AG04449 (cell line): ENCODE measurements around the gene SLC7A6.

Experiments used
- CTCF ChIA-PET: fragments of 350-600 bp; formaldehyde crosslinking; extraction: SDS; loops from one replicate; lab custom pipeline; 2021; ENCODE audit warnings: antibody characterized with exemption; lab: Yijun Ruan, JAX
- POLR2A ChIA-PET: fragments of 400-600, 350-600 bp; formaldehyde crosslinking; extraction: SDS; loops from one replicate; lab custom pipeline; 2020; ENCODE audit warnings: antibody characterized with exemption, inconsistent platforms; lab: Yijun Ruan, JAX
- DNase-seq: peaks from one replicate; pipeline ENCODE4 v3.0.0-alpha.2; 2010; ENCODE audit warnings: low read depth, low spot score
- H3K4me3 ChIP-seq: 2 replicates; pipeline ENCODE4 v1.5.1; 2011; ENCODE audit warnings: low read depth, mild to moderate bottlenecking, control low read depth, low read length
- CTCF ChIP-seq: IDR thresholded peaks from one replicate; pipeline ENCODE4 v1.5.1; 2011; ENCODE audit warnings: mild to moderate bottlenecking, moderate library complexity, low read length, control low read depth, inconsistent platforms; ENCODE audit not compliant: insufficient read depth; ENCODE audit errors: missing control alignments

SLC7A6 gene

GRCh38 chr16:68298907-68299561, 34.7 kb downstream of the SLC7A6 start:
- no peak overlapping the region for H3K4me3 ChIP-seq
- DNase-seq = peak; percentile 46
- TF ChIP-seq CTCF = no peak
- POLR2A ChIA-PET = interaction anchor here (0.8 to 3.4 kb wide), 5 partner anchors 11 to 54 kb away, joined by 3 to 20 read pairs (median 4); partner anchors contain the start of genes PLA2G15, PRMT7, SLC7A6 and SLC7A6OS
- CTCF ChIA-PET = interaction anchor here (1.2 to 4.0 kb wide), 3 partner anchors 10 to 36 kb away, joined by 3 to 46 read pairs (median 11); partner anchors contain the start of genes PRMT7, SLC7A6 and SLC7A6OS

- no peak overlapping the region for H3K4me3 ChIP-seq
- DNase-seq = no peak
- CTCF ChIA-PET = interaction anchor here (1.1 to 4.0 kb wide), 7 partner anchors 8 to 37 kb away, joined by 3 to 46 read pairs (median 6); partner anchors contain the start of genes PRMT7, SLC7A6 and SLC7A6OS
- POLR2A ChIA-PET = interaction anchor here (0.8 to 3.4 kb wide), 7 partner anchors 11 to 55 kb away, joined by 3 to 20 read pairs (median 4); partner anchors contain the start of genes PLA2G15, PRMT7, SLC7A6 and SLC7A6OS
- TF ChIP-seq CTCF = no peak
Measured at GRCh38 chr16:68299571-68300453, 35.5 kb downstream of the SLC7A6 start.

- TF ChIP-seq CTCF = no peak
- ChIA-PET CTCF (interaction anchor here (1.1 to 4.0 kb wide), 5 partner anchors 9 to 38 kb away, joined by 3 to 46 read pairs (median 6); partner anchors contain the start of gene SLC7A6), POLR2A (interaction anchor here (1.1 to 3.4 kb wide), 3 partner anchors 10 to 37 kb away, joined by 3 to 20 read pairs (median 8); partner anchors contain the start of genes PRMT7, SLC7A6 and SLC7A6OS)
Measured at GRCh38 chr16:68300734-68301459, 36.6 kb downstream of the SLC7A6 start.

GRCh38 chr16:68306633-68307032, 42.3 kb downstream of the SLC7A6 start:
- DNase-seq = no peak
- TF ChIP-seq CTCF = no peak
- H3K4me3 ChIP-seq = no peak overlapping the region
- ChIA-PET CTCF (interaction anchor here (1.2 to 3.7 kb wide), 2 partner anchors 43 to 45 kb away, joined by 5 to 15 read pairs; partner anchors contain the start of gene SLC7A6), POLR2A (no interaction called here)

More at GRCh38 chr16:68300734-68301459, 36.6 kb downstream of the SLC7A6 start:
- DNase-seq = no peak
- H3K4me3 ChIP-seq = no peak overlapping the region

- CTCF ChIA-PET = interaction anchor here (2.8 kb wide), 1 partner anchor 46 kb away, joined by 13 read pairs; the partner anchor contains the start of gene SLC7A6
- H3K4me3 ChIP-seq = peak overlapping the region; percentile 96
- TF ChIP-seq CTCF = no peak
- DNase-seq = no peak
- POLR2A ChIA-PET = no interaction called here
Measured at GRCh38 chr16:68309799-68310198, 45.5 kb downstream of the SLC7A6 start.
